Ascending aorta (tissue), 2 donors: ENCODE data around the gene ZNF705A. TPM values are rescaled to one million over a fixed set of nuclear protein-coding genes. Genes with fewer than 3 reads are reported as not detected.
"Not testable (repeated sequence)": the region's sequence is repeated elsewhere in the genome, so short reads cannot be mapped to it uniquely, and the experiment has no call there.

Experiments
- DNase-seq, 2 donors: peaks; one replicate each; pipeline ENCODE4 v3.0.0-alpha.2; 2019; ENCODE audit warnings: low spot score in 2 of 2
- H3K27ac ChIP-seq, 2 donors: fragments of 200-600 bp; sonication (generic); one replicate each; pipeline ENCODE4 v1.5.1; 2016 to 2017; ENCODE audit warnings: mild to moderate bottlenecking in 1 of 2
- H3K27me3 ChIP-seq: fragments of 200-600 bp; sonication (generic); one replicate; pipeline ENCODE4 v1.5.1; 2017
- H3K36me3 ChIP-seq, 2 donors: fragments of 200-600 bp; sonication (generic); one replicate each; pipeline ENCODE4 v1.5.1; 2016
- H3K4me1 ChIP-seq, 2 donors: fragments of 200-600 bp; sonication (generic); one replicate each; pipeline ENCODE4 v1.5.1; 2016 to 2017; ENCODE audit warnings: mild to moderate bottlenecking in 1 of 2
- H3K4me3 ChIP-seq, 2 donors: fragments of 200-600 bp; sonication (generic); one replicate each; pipeline ENCODE4 v1.5.1; 2016 to 2017; ENCODE audit warnings: mild to moderate bottlenecking in 1 of 2
- H3K9me3 ChIP-seq, 2 donors: fragments of 200-600 bp; sonication (generic); one replicate each; pipeline ENCODE4 v1.5.1; 2016
- intact Hi-C: fragments of 100-400 bp; cut with DNase I; formaldehyde crosslinking; loops from one replicate; pipeline ENCODE4 v1.15.1; 2023
- total RNA-seq: library from RNA; depleted of rRNA; stranded (reverse); fragments of >200 nt; gene quantifications from one replicate; pipeline ENCODE4 v1.1.0, GENCODE V29; 2016
- TF ChIP-seq, protein P1 (sequence below), 3 experiments: fragments of 200-600 bp in 2 of 3; fragments of 450-650 bp in 1 of 3; sonication (generic) in 2 of 3; IDR thresholded peaks; one replicate each; pipeline ENCODE4 v1.5.1; 2016 to 2019; ENCODE audit warnings: antibody characterized with exemption in 3 of 3, mild to moderate bottlenecking in 1 of 3, moderate library complexity in 1 of 3

Gene ZNF705A
- total RNA-seq, 1 donor from 2014 or later = not detected

DNA sequence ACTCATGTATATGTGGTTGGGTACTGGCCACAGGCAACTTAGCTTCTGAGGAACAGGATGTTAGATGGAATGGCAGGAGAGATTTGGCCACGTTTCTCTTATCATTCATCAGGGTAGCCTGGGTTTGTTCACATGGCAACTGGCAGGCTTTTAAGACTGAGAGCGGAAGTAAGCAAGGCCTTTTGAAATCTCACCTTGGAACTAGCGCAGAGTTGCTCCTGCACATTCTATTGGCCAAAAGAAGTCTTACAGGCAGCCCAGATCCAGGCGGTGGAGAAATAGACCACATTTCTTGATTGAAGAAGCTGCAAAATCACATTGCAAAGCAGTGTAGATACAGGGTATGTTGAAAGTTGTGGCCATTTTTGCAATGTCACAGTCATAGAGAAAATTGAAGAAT lies 29.7 kb upstream of the ZNF705A start:
- Histone ChIP-seq H3K27ac (no peak overlapping the region), H3K9me3 (no peaks in the 10 kb centered on the region), H3K27me3 (no peaks in the 10 kb centered on the region), H3K36me3 (peaks cover 0 to 7% of the 10 kb centered on the region in 2 donors), H3K4me1 (no peaks in the 10 kb centered on the region), H3K4me3 (no peak overlapping the region)
- TF ChIP-seq, protein P1, sequence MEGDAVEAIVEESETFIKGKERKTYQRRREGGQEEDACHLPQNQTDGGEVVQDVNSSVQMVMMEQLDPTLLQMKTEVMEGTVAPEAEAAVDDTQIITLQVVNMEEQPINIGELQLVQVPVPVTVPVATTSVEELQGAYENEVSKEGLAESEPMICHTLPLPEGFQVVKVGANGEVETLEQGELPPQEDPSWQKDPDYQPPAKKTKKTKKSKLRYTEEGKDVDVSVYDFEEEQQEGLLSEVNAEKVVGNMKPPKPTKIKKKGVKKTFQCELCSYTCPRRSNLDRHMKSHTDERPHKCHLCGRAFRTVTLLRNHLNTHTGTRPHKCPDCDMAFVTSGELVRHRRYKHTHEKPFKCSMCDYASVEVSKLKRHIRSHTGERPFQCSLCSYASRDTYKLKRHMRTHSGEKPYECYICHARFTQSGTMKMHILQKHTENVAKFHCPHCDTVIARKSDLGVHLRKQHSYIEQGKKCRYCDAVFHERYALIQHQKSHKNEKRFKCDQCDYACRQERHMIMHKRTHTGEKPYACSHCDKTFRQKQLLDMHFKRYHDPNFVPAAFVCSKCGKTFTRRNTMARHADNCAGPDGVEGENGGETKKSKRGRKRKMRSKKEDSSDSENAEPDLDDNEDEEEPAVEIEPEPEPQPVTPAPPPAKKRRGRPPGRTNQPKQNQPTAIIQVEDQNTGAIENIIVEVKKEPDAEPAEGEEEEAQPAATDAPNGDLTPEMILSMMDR (IDR thresholded peaks at IDR 0.05) = no peak
- intact Hi-C loops = no loop called here
- DNase-seq = no peak

DNA sequence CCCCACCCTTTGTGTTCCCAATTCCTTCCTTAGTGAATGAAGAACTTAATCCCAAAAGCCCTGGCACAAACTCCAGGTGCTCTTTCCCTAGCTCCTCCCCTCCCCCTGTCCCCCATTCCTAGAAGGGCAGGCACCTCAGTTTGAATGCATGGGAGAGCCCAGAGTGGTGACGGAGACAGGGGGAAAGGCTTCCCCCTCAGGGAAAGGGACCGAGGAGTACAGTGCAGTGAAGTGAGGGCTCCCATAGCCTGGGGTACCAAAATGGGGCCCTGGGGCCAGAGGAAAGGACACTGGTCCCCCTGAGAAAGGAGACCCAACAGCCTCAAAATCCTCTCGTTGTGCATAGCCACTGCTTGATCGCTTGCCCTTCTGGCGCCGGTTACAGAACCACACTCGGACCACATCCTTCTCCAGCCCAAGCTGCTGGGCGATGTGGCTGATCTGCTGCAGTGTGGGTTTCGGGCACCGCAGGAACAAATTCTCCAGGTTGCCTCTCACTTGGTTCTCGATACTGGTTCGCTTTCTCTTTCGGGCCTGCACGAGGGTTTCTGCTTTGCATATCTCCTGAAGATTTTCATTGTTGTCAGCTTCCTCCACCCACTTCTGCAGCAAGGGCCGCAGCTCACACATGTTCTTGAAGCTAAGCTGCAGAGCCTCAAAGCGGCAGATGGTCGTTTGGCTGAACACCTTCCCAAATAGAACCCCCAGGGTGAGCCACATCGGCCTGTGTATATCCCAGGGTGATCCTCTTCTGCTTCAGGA lies 23.0 kb upstream of the ZNF705A start:
- intact Hi-C loops, H3K4me1 ChIP-seq, H3K27me3 ChIP-seq, H3K27ac ChIP-seq, H3K9me3 ChIP-seq, DNase-seq, H3K4me3 ChIP-seq: not testable (repeated sequence)
- peaks cover 6 to 32% of the 10 kb centered on the region in 2 donors for H3K36me3 ChIP-seq

DNA sequence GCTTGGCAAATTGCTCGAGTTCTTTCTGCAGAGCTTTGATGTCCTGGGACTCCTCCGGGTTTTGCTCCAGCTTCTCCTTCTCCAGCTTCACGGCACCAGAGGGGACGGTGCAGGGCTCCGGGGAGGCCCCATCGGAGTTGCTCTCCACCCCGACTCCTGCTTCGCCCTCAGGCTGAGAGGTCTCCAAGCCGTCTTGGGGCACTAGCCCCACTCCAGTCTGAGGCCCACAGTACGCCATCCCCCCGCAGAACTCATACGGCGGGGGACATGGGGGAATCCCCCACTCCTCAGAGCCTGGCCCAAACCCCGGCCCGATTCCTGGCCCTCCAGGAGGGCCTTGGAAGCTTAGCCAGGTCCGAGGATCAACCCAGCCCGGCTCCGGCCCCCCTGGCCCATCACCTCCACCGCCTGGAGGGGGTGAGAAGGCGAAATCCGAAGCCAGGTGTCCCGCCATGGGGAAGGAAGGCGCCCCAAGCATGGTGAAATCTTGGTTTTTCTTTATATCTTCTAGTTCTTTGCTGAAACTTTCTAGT lies 22.4 kb upstream of the ZNF705A start:
- H3K9me3 ChIP-seq, H3K27ac ChIP-seq, H3K27me3 ChIP-seq, intact Hi-C loops, H3K4me1 ChIP-seq, H3K4me3 ChIP-seq, DNase-seq: not testable (repeated sequence)
- peaks cover 6 to 26% of the 10 kb centered on the region in 2 donors for H3K36me3 ChIP-seq

DNA sequence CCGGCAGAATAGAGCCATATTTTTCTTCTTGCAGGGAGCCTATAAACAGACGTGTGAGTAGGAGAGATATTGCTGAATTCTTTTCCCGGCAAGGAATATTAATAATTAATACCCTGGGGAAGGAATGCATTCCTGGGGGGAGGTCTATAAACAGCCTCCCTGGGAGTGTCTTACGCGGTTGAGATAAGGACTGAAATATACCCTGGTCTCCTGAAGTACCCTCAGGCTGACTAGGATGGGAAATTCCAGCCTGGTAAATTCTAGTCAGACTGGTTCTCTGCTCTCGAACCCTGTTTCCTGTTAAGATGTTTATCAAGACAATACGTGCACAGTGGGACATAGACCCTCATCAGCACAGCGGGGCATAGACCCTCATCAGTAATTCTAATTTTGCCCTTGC lies 15.2 kb upstream of the ZNF705A start:
- H3K4me3 ChIP-seq, H3K27ac ChIP-seq, H3K27me3 ChIP-seq, DNase-seq, H3K9me3 ChIP-seq, H3K4me1 ChIP-seq, intact Hi-C loops: not testable (repeated sequence)
- peaks cover 6 to 23% of the 10 kb centered on the region in 2 donors for H3K36me3 ChIP-seq

DNA sequence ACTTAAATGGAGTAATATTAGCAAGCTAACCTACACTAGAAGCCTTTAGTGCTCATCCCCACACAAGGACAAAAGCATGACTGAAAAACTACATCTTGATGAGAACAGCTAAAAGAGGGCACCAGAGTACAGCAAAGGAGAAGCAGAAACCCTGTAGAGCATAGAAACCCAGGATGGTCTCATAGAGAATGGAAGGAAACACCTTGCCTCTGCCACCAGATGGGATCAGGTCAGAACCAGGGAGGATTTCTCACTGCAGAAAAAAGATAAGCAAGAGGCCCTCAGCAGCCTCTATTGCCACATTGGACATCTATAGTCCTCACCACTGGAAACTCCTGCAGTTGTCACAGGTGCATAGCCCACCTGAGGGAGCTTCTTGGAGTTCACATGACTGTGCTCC lies 13.6 kb upstream of the ZNF705A start:
- peaks cover under 1 to 10% of the 10 kb centered on the region in 2 donors for H3K36me3 ChIP-seq
- intact Hi-C loops = no loop called here
- H3K4me3 ChIP-seq = no peak overlapping the region
- TF ChIP-seq, protein P1 (IDR thresholded peaks at IDR 0.05) = no peak
- H3K27ac ChIP-seq = no peak overlapping the region
- H3K9me3 ChIP-seq = peaks cover 0 to 6% of the 10 kb centered on the region in 2 donors
- no peaks in the 10 kb centered on the region for H3K27me3 ChIP-seq
- no peak for DNase-seq
- no peaks in the 10 kb centered on the region for H3K4me1 ChIP-seq

DNA sequence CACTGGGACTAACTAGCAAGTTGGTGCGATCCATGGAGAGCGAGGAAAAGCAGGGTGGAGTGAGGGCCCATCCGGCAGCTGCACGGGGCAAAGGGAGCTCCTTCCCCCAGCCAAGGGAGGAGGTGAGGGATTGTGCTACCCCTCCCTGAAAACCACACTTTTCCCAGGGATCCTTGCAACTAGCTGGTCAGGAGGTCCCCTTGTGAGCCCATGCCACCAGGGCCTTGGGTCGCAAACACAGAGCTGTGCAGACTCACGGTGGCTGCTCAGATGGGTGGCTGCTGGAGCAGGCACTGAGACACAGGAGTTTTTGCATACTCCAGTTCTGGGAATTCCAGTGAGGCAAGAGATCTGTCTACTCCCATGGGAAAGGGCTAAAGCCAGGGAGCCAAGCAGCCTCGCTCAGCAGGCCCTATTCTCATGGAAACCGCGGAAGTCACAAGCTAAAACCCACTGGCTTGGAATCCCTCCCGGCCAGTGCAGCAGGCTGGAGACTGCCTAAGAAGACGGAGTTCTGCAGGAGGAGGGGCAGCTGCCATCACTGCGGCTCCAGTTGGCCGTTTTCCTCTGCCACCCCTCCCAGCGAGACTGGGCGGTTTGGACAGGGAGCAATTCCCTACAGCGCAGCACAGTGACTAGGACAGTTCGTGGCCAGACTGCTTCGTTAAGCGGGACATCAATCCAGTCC lies 10.9 kb upstream of the ZNF705A start:
- TF ChIP-seq, protein P1 (IDR thresholded peaks at IDR 0.05) = no peak
- Histone ChIP-seq H3K4me1 (no peaks in the 10 kb centered on the region), H3K27me3 (no peaks in the 10 kb centered on the region), H3K4me3 (peak overlapping the region in 1 of 2 donors; percentile 44), H3K36me3 (peaks cover 0 to 5% of the 10 kb centered on the region in 2 donors), H3K27ac (peak overlapping the region; percentile 52 to 56), H3K9me3 (peaks cover 0 to 5% of the 10 kb centered on the region in 2 donors)
- DNase-seq = peak; percentile 18 to 78
- intact Hi-C loops = no loop called here

DNA sequence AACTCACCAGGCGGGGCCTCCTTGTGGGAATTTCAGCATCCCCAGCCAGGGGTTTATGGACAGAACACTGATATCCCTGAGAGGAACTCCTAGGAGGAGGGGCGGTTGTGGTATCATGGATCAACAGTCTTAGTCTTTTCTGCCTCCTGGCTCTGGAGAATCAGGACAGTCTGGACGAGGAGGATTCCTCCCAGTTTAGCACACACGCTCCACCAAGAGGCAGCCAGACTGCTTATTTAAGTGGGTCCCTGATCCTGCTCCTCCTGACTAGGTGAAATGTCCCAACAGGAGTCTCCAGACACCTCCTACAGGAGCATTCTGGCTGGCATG lies 10.4 kb upstream of the ZNF705A start:
- peak overlapping the region in 1 of 2 donors; percentile 44 for H3K4me3 ChIP-seq
- intact Hi-C loops = no loop called here
- H3K27me3 ChIP-seq = no peaks in the 10 kb centered on the region
- no peaks in the 10 kb centered on the region for H3K9me3 ChIP-seq
- H3K27ac ChIP-seq = peak overlapping the region; percentile 52 to 56
- TF ChIP-seq, protein P1 (IDR thresholded peaks at IDR 0.05) = no peak
- peaks cover 0 to under 1% of the 10 kb centered on the region in 2 donors for H3K36me3 ChIP-seq
- no peak for DNase-seq
- no peaks in the 10 kb centered on the region for H3K4me1 ChIP-seq
